ENCODE measurements around the gene MEN1.

MEN1 gene

GRCh38 chr11:64762674-64763525, 47.5 kb downstream of the MEN1 start:
- TF ChIP-seq CTCF (IDR thresholded peaks at IDR 0.05; ENCODE audit: low read depth, low read length) = no peak
- DNase-seq (ENCODE audit: extremely low read depth, low read depth) = no peak

- DNase-seq (ENCODE audit: extremely low read depth, low read depth) = no peak
- TF ChIP-seq CTCF (IDR thresholded peaks at IDR 0.05; ENCODE audit: low read depth, low read length) = no peak
Measured at GRCh38 chr11:64762277-64762673, 48.1 kb downstream of the MEN1 start.

- no peak for TF ChIP-seq CTCF (IDR thresholded peaks at IDR 0.05; ENCODE audit: low read depth, low read length)
- no peak for DNase-seq (ENCODE audit: extremely low read depth, low read depth)
Measured at GRCh38 chr11:64760759-64761420, 49.5 kb downstream of the MEN1 start.

GRCh38 chr11:64759722-64760719, 50.3 kb downstream of the MEN1 start, which contains the start of gene PYGM:
Gene PYGM, minus strand, starts transcription at chr11:64759974. Its CDS starts 76 bp downstream, at chr11:64759898.
- no peak for DNase-seq (ENCODE audit: extremely low read depth, low read depth)
- TF ChIP-seq CTCF (IDR thresholded peaks at IDR 0.05; ENCODE audit: low read depth, low read length) = no peak

GRCh38 chr11:64759131-64759721, 51.1 kb downstream of the MEN1 start:
- TF ChIP-seq CTCF (IDR thresholded peaks at IDR 0.05; ENCODE audit: low read depth, low read length) = no peak
- DNase-seq (ENCODE audit: extremely low read depth, low read depth) = no peak

- no peak for TF ChIP-seq CTCF (IDR thresholded peaks at IDR 0.05; ENCODE audit: low read depth, low read length)
- DNase-seq (ENCODE audit: extremely low read depth, low read depth) = no peak
Measured at GRCh38 chr11:64758330-64759079, 51.8 kb downstream of the MEN1 start.
